Small intestine (tissue), 7 donors: Measurements from ENCODE around the gene RUNX2. TPM values are rescaled to one million over a fixed set of nuclear protein-coding genes. Genes with fewer than 3 reads are reported as not detected.

Source experiments
- DNase-seq, 2 donors: peaks; one replicate each; pipeline versions ENCODE4 v3.0.0 to v3.0.0-alpha.2; 2013
- FAIRE-seq: peaks from 2 replicates; lab custom pipeline; 2012; peaks lifted over from hg19 to GRCh38; lab: Jason Lieb, UNC
- H3K27ac ChIP-seq, 3 donors: one replicate each; pipeline ENCODE4 v1.5.1; 2013; ENCODE audit warnings: low read length in 2 of 3, mild to moderate bottlenecking in 2 of 3, control low read depth in 1 of 3, inconsistent platforms in 1 of 3, low read depth in 1 of 3, moderate library complexity in 1 of 3
- H3K27me3 ChIP-seq, 3 donors: one replicate each; pipeline ENCODE4 v1.6.1; 2013; ENCODE audit warnings: low read length in 3 of 3, inconsistent platforms in 1 of 3; ENCODE audit not compliant: control insufficient read depth in 3 of 3, insufficient read depth in 3 of 3
- H3K36me3 ChIP-seq, 3 donors: one replicate each; pipeline ENCODE4 v1.6.1; 2013; ENCODE audit warnings: low read length in 3 of 3, inconsistent platforms in 1 of 3, low read depth in 1 of 3, mild to moderate bottlenecking in 1 of 3, moderate library complexity in 1 of 3; ENCODE audit not compliant: control insufficient read depth in 3 of 3, insufficient read depth in 2 of 3
- H3K4me1 ChIP-seq, 3 donors: one replicate each; pipeline ENCODE4 v1.6.1; 2013; ENCODE audit warnings: low read length in 2 of 3, inconsistent platforms in 1 of 3, low read depth in 1 of 3, mild to moderate bottlenecking in 1 of 3, moderate library complexity in 1 of 3; ENCODE audit not compliant: control insufficient read depth in 3 of 3, insufficient read depth in 2 of 3
- H3K4me3 ChIP-seq, 3 donors: one replicate each; pipeline ENCODE4 v1.5.1; 2013; ENCODE audit warnings: low read length in 3 of 3, control low read depth in 1 of 3, inconsistent platforms in 1 of 3, low read depth in 1 of 3, mild to moderate bottlenecking in 1 of 3, moderate library complexity in 1 of 3
- H3K9me3 ChIP-seq, 2 donors: one replicate each; pipeline ENCODE4 v1.6.1; 2013; ENCODE audit warnings: low read depth in 1 of 2, low read length in 1 of 2; ENCODE audit not compliant: control insufficient read depth in 2 of 2, insufficient read depth in 1 of 2
- WGBS, 3 donors: extraction: QIAGEN DNeasy Blood & Tissue Kit; methylation state at CpG; one replicate each; pipeline ENCODE4 v1.1.7; 2013; 5-methylcytosine and 5-hydroxymethylcytosine counted together
- polyA plus RNA-seq, 4 donors: library from polyadenylated mRNA; stranded (reverse) in 3 of 4; unstranded in 1 of 4; fragments of 200-250 nt in 3 of 4; fragments of 120-200 nt in 1 of 4; gene quantifications; one replicate each; pipeline versions ENCODE4 v1.2.1 to v1.2.3, GENCODE V29; 2013
- donor health status: healthy with polysubstance abuse.
- donor health status: control.
- donor health status: control.
- donor health status: Bipolar disorder and iron deficiency.
- donor health status: healthy.

Gene RUNX2
- polyA plus RNA-seq, 4 donors, result under 0.01 to 2.5 (median 0.94) TPM

- H3K9me3 ChIP-seq, result no peaks in the 10 kb centered on the region
- peaks cover 0 to under 1% (median 0%) of the 10 kb centered on the region in 3 donors for H3K4me1 ChIP-seq
- DNase-seq (no peak), FAIRE-seq (no peak)
- H3K27me3 ChIP-seq, result no peaks in the 10 kb centered on the region
- WGBS, 3 donors, result 91 to 100% (median 92%) methylated on average over 1 of the region's 1 CpG
- H3K27ac ChIP-seq, result no peak overlapping the region
- H3K36me3 ChIP-seq, result no peaks in the 10 kb centered on the region
- H3K4me3 ChIP-seq, result no peak overlapping the region
These were observed 199.1 kb downstream of the RUNX2 start for GRCh38 chr6:45527210-45527609.

- Histone ChIP-seq H3K27me3 (no peaks in the 10 kb centered on the region), H3K4me3 (no peak overlapping the region), H3K9me3 (no peaks in the 10 kb centered on the region), H3K27ac (peak overlapping the region in 1 of 3 donors; percentile 45), H3K36me3 (no peaks in the 10 kb centered on the region), H3K4me1 (peaks cover 0 to 4% (median 3%) of the 10 kb centered on the region in 3 donors)
- FAIRE-seq (no peak), DNase-seq (no peak)
- WGBS, 3 donors, result 86 to 100% (median 92%) methylated on average over 2 of the region's 2 CpGs
These were observed 204.0 kb downstream of the RUNX2 start for GRCh38 chr6:45531999-45532595.

- Histone ChIP-seq H3K4me3 (no peak overlapping the region), H3K9me3 (no peaks in the 10 kb centered on the region), H3K27ac (peak overlapping the region in 1 of 3 donors; percentile 14), H3K36me3 (no peaks in the 10 kb centered on the region), H3K27me3 (no peaks in the 10 kb centered on the region), H3K4me1 (peaks cover 0 to 4% (median 3%) of the 10 kb centered on the region in 3 donors)
- WGBS, 3 donors, result 29 to 31% (median 31%) methylated on average over 6 of the region's 6 CpGs
- DNase-seq (peak in 1 of 2 donors; percentile 24), FAIRE-seq (no peak)
These were observed 204.6 kb downstream of the RUNX2 start for GRCh38 chr6:45532721-45533210.

- FAIRE-seq, result no peak
- no peaks in the 10 kb centered on the region for H3K9me3 ChIP-seq
- DNase-seq, result no peak
These were observed 205.3 kb downstream of the RUNX2 start for GRCh38 chr6:45533386-45533785.

GRCh38 chr6:45535933-45536332 lies 207.8 kb downstream of the RUNX2 start:
- DNase-seq, result peak; percentile 13 to 37
- H3K36me3 ChIP-seq, result no peaks in the 10 kb centered on the region
- no peak for FAIRE-seq
- no peaks in the 10 kb centered on the region for H3K9me3 ChIP-seq
- H3K27me3 ChIP-seq, result no peaks in the 10 kb centered on the region
- H3K27ac ChIP-seq, result no peak overlapping the region
- WGBS, 3 donors, result 33 to 59% (median 45%) methylated on average over 4 of the region's 4 CpGs
- peaks cover 0 to 8% (median 4%) of the 10 kb centered on the region in 3 donors for H3K4me1 ChIP-seq
- no peak overlapping the region for H3K4me3 ChIP-seq

More at GRCh38 chr6:45533386-45533785, 205.3 kb downstream of the RUNX2 start:
- Histone ChIP-seq H3K4me3 (no peak overlapping the region), H3K27ac (no peak overlapping the region), H3K4me1 (peaks cover 0 to 4% (median 3%) of the 10 kb centered on the region in 3 donors), H3K36me3 (no peaks in the 10 kb centered on the region), H3K27me3 (no peaks in the 10 kb centered on the region)
- 51 to 60% (median 55%) methylated on average over 4 of the region's 4 CpGs for WGBS, 3 donors

GRCh38 chr6:45537539-45537938 lies 209.4 kb downstream of the RUNX2 start:
- no peak overlapping the region for H3K4me3 ChIP-seq
- H3K4me1 ChIP-seq, result peaks cover 0 to 5% (median 4%) of the 10 kb centered on the region in 3 donors
- FAIRE-seq (no peak), DNase-seq (no peak)
- WGBS, 3 donors, result 86 to 98% (median 97%) methylated on average over 6 of the region's 6 CpGs
- H3K27me3 ChIP-seq, result no peaks in the 10 kb centered on the region
- no peaks in the 10 kb centered on the region for H3K36me3 ChIP-seq
- no peak overlapping the region for H3K27ac ChIP-seq
- H3K9me3 ChIP-seq, result no peaks in the 10 kb centered on the region

- Histone ChIP-seq H3K36me3 (no peaks in the 10 kb centered on the region), H3K4me3 (no peak overlapping the region), H3K27ac (peak overlapping the region in 1 of 3 donors; percentile 62), H3K4me1 (peaks cover 0 to 5% (median 4%) of the 10 kb centered on the region in 3 donors), H3K9me3 (no peaks in the 10 kb centered on the region), H3K27me3 (no peaks in the 10 kb centered on the region)
- FAIRE-seq (no peak), DNase-seq (no peak)
- 69 to 82% (median 81%) methylated on average over 8 of the region's 8 CpGs for WGBS, 3 donors
These were observed 210.8 kb downstream of the RUNX2 start for GRCh38 chr6:45538641-45539547.

GRCh38 chr6:45540375-45540920 lies 212.3 kb downstream of the RUNX2 start:
- WGBS, 3 donors, result 63 to 72% (median 72%) methylated on average over 6 of the region's 6 CpGs
- no peak overlapping the region for H3K27ac ChIP-seq
- no peak for FAIRE-seq

More at GRCh38 chr6:45540375-45540920, 212.3 kb downstream of the RUNX2 start:
- no peak for DNase-seq
- peaks cover 0 to 5% (median 4%) of the 10 kb centered on the region in 3 donors for H3K4me1 ChIP-seq
- no peaks in the 10 kb centered on the region for H3K9me3 ChIP-seq
- H3K36me3 ChIP-seq, result no peaks in the 10 kb centered on the region
- no peaks in the 10 kb centered on the region for H3K27me3 ChIP-seq
- no peak overlapping the region for H3K4me3 ChIP-seq
